SK-N-SH treated with all-trans-retinoic acid at 6 μM for 48 hours (cell line): ENCODE measurements around the gene CEP295NL.

ENCODE experiments used
- OSR1 ChIP-seq: fragments of 250-450 bp; sonication (Bioruptor Pico); IDR thresholded peaks from 2 replicates; pipeline ENCODE4 v1.8.0; 2022; ENCODE audit warnings: moderate library complexity, mild to moderate bottlenecking, inconsistent platforms
- RARB ChIP-seq: fragments of 250-450 bp; sonication (Bioruptor Pico); IDR thresholded peaks from 2 replicates; pipeline ENCODE4 v1.8.0; 2021; ENCODE audit warnings: mild to moderate bottlenecking, moderate library complexity
- ZFP3 ChIP-seq: fragments of 250-450 bp; sonication (Bioruptor Pico); IDR thresholded peaks from 2 replicates; pipeline ENCODE4 v1.5.0; 2020; ENCODE audit warnings: mild to moderate bottlenecking, moderate library complexity
- TF ChIP-seq, protein P1 (sequence below): fragments of 250-450 bp; sonication (Bioruptor Pico); IDR thresholded peaks from 2 replicates; pipeline ENCODE4 v1.5.0; 2020; ENCODE audit warnings: mild to moderate bottlenecking, moderate library complexity

DNA sequence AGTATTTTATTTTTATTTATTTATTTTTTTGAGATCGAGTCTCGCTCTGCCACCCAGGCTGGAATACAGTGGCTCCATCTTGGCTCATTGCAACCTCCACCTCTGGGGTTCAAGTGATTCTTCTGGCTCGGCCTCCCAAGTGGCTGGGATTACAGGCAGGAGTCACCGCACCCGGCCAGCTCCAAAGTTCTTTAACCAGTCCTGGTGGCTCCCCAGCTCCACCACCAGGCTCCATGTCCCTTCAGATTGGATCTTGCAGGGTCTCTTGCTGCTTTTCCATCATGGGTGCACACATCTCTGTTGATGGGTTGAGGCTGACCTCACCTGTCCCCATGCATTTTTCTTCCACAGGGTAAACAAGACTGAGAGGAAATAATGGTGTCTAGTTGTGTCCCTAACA lies 54.0 kb downstream of the CEP295NL start:
- no peak for TF ChIP-seq ZFP3 (CRISPR knock-in tag)
- TF ChIP-seq RARB (CRISPR knock-in tag), result no peak
- TF ChIP-seq, protein P1, sequence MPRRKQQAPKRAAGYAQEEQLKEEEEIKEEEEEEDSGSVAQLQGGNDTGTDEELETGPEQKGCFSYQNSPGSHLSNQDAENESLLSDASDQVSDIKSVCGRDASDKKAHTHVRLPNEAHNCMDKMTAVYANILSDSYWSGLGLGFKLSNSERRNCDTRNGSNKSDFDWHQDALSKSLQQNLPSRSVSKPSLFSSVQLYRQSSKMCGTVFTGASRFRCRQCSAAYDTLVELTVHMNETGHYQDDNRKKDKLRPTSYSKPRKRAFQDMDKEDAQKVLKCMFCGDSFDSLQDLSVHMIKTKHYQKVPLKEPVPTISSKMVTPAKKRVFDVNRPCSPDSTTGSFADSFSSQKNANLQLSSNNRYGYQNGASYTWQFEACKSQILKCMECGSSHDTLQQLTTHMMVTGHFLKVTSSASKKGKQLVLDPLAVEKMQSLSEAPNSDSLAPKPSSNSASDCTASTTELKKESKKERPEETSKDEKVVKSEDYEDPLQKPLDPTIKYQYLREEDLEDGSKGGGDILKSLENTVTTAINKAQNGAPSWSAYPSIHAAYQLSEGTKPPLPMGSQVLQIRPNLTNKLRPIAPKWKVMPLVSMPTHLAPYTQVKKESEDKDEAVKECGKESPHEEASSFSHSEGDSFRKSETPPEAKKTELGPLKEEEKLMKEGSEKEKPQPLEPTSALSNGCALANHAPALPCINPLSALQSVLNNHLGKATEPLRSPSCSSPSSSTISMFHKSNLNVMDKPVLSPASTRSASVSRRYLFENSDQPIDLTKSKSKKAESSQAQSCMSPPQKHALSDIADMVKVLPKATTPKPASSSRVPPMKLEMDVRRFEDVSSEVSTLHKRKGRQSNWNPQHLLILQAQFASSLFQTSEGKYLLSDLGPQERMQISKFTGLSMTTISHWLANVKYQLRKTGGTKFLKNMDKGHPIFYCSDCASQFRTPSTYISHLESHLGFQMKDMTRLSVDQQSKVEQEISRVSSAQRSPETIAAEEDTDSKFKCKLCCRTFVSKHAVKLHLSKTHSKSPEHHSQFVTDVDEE (CRISPR knock-in tag), result no peak
- no peak for TF ChIP-seq OSR1 (CRISPR knock-in tag)
